Neuronal stem cell (in vitro differentiated cells): Measurements from ENCODE around the gene CNTN5.
"Not testable (repeated sequence)": the region's sequence is repeated elsewhere in the genome, so short reads cannot be mapped to it uniquely, and the experiment has no call there.

Experiments used
- DNase-seq: peaks from one replicate; pipeline ENCODE4 v3.0.0-alpha.2; 2013; ENCODE audit warnings: low spot score
- H2AFZ ChIP-seq: one replicate; pipeline ENCODE4 v1.6.1; 2013; ENCODE audit warnings: mild to moderate bottlenecking, low read length, inconsistent platforms
- H2AK5ac ChIP-seq: 2 replicates; pipeline ENCODE4 v1.6.1; 2013; ENCODE audit warnings: low read depth, mild to moderate bottlenecking, inconsistent platforms, low read length, moderate library complexity, mixed read lengths
- H2BK120ac ChIP-seq: 2 replicates; pipeline ENCODE4 v1.6.1; 2013; ENCODE audit warnings: low read depth, mild to moderate bottlenecking, inconsistent platforms, low read length, moderate library complexity, mixed read lengths
- H2BK12ac ChIP-seq: one replicate; pipeline ENCODE4 v1.6.1; 2013; ENCODE audit warnings: low read length, inconsistent platforms
- H2BK15ac ChIP-seq: 2 replicates; pipeline ENCODE4 v1.6.1; 2013; ENCODE audit warnings: mild to moderate bottlenecking, low read length, inconsistent platforms, mixed read lengths
- H2BK5ac ChIP-seq: one replicate; pipeline ENCODE4 v1.6.1; 2013; ENCODE audit warnings: inconsistent platforms, mild to moderate bottlenecking, low read length, moderate library complexity
- H3K14ac ChIP-seq: one replicate; pipeline ENCODE4 v1.6.1; 2013; ENCODE audit warnings: low read length, inconsistent platforms
- H3K18ac ChIP-seq: 2 replicates; pipeline ENCODE4 v1.6.1; 2013; ENCODE audit warnings: low read length, inconsistent platforms
- H3K23ac ChIP-seq: 2 replicates; pipeline ENCODE4 v1.6.1; 2013; ENCODE audit warnings: low read depth, mild to moderate bottlenecking, mixed read lengths, low read length, inconsistent platforms; ENCODE audit not compliant: poor library complexity
- H3K27ac ChIP-seq: replicated peaks from 3 replicates; pipeline ENCODE4 v1.5.1; 2013; ENCODE audit warnings: low read length, inconsistent platforms
- H3K27me3 ChIP-seq, 3 experiments: 2 replicates each; pipeline ENCODE4 v1.6.1; 2013; ENCODE audit warnings: low read length in 3 of 3, mild to moderate bottlenecking in 2 of 3, inconsistent platforms in 1 of 3, low read depth in 1 of 3, mixed read lengths in 1 of 3, moderate library complexity in 1 of 3; ENCODE audit not compliant: control insufficient read depth in 3 of 3, insufficient read depth in 3 of 3
- H3K36me3 ChIP-seq, 2 donors: replicated peaks in 1 of 2; 2 replicates each; pipeline ENCODE4 v1.6.1; 2013; ENCODE audit warnings: low read length in 2 of 2; ENCODE audit not compliant: control insufficient read depth in 2 of 2, insufficient read depth in 2 of 2
- H3K4ac ChIP-seq: 2 replicates; pipeline ENCODE4 v1.6.1; 2013; ENCODE audit warnings: inconsistent platforms, mild to moderate bottlenecking, low read length, moderate library complexity
- H3K4me1 ChIP-seq, 2 donors: 1 replicate in 1 of 2; 2 replicates in 1 of 2; pipeline ENCODE4 v1.6.1; 2013; ENCODE audit warnings: low read length in 2 of 2, low read depth in 1 of 2; ENCODE audit not compliant: control insufficient read depth in 2 of 2, insufficient read depth in 1 of 2
- H3K4me2 ChIP-seq: one replicate; pipeline ENCODE4 v1.6.1; 2013; ENCODE audit warnings: mild to moderate bottlenecking, low read length, inconsistent platforms; ENCODE audit not compliant: insufficient read depth, poor library complexity, severe bottlenecking
- H3K4me3 ChIP-seq, 2 donors: 2 replicates each; pipeline ENCODE4 v1.5.1; 2013; ENCODE audit warnings: low read length in 2 of 2, mild to moderate bottlenecking in 2 of 2, inconsistent platforms in 1 of 2, moderate library complexity in 1 of 2
- H3K79me1 ChIP-seq: one replicate; pipeline ENCODE4 v1.6.1; 2013; ENCODE audit warnings: low read depth, mild to moderate bottlenecking, inconsistent platforms, low read length, moderate library complexity
- H3K9ac ChIP-seq: one replicate; pipeline ENCODE4 v1.6.1; 2013; ENCODE audit warnings: mild to moderate bottlenecking, low read depth, low read length, inconsistent platforms; ENCODE audit not compliant: poor library complexity
- H3K9me3 ChIP-seq, 2 donors: replicated peaks in 1 of 2; 2 replicates each; pipeline versions ENCODE3 to v1.6.1; 2013; ENCODE audit warnings: low read length in 2 of 2, mild to moderate bottlenecking in 2 of 2, inconsistent platforms in 1 of 2, low read depth in 1 of 2, mixed read lengths in 1 of 2, moderate library complexity in 1 of 2; ENCODE audit not compliant: control insufficient read depth in 2 of 2, insufficient read depth in 1 of 2
- H4K8ac ChIP-seq: one replicate; pipeline ENCODE4 v1.6.1; 2013; ENCODE audit warnings: low read depth, mild to moderate bottlenecking, inconsistent platforms, low read length, moderate library complexity
- H4K91ac ChIP-seq: one replicate; pipeline ENCODE4 v1.6.1; 2013; ENCODE audit warnings: low read length, low read depth, mild to moderate bottlenecking, inconsistent platforms; ENCODE audit not compliant: poor library complexity
- WGBS, 2 donors: extraction: QIAGEN DNeasy Blood & Tissue Kit; methylation state at CpG; one replicate each; pipeline ENCODE4 v1.1.7; 2013; ENCODE audit warnings: missing lambda C conversion rate in 2 of 2, mixed read lengths in 1 of 2; ENCODE audit not compliant: insufficient read length in 2 of 2, insufficient replicate concordance in 1 of 2; ENCODE audit errors: extremely low coverage in 2 of 2; 5-methylcytosine and 5-hydroxymethylcytosine counted together

The CNTN5 gene

DNA sequence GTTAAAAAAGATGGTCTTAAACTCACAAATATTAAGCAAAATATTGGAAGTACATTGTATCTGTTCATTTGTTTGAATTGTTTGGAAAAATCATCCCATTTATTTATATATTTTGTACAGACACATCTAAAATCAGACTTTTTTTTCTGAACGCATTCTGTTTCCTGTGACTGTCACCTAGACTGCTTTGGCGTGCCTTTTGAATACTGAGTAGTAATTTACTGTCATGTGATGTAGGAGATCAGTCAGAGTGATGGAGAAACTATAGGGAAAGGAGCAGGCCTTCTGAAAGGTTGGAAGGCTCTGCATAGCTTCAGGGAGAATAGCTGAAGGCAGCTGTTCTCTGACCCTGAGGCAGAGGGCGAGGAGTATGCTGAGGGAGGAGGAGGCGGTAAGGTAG is 1214.3 kb downstream of the CNTN5 start:
- Histone ChIP-seq H3K23ac (no peak overlapping the region), H3K4me1 (no peaks in the 10 kb centered on the region), H3K14ac (no peak overlapping the region), H2AFZ (no peak overlapping the region), H3K18ac (no peak overlapping the region), H2AK5ac (no peak overlapping the region), H3K27ac (no peak overlapping the region), H3K36me3 (no peaks in the 10 kb centered on the region), H4K8ac (no peak overlapping the region), H3K27me3 (no peaks in the 10 kb centered on the region), H3K9me3 (peaks cover 0 to 1% of the 10 kb centered on the region in 2 donors), H2BK15ac (no peak overlapping the region), H4K91ac (no peak overlapping the region), H3K4ac (no peak overlapping the region), H3K9ac (no peak overlapping the region), H3K79me1 (no peaks in the 10 kb centered on the region), H2BK5ac (no peak overlapping the region), H3K4me3 (no peak overlapping the region), H2BK12ac (no peak overlapping the region), H3K4me2 (no peak overlapping the region), H2BK120ac (no peak overlapping the region)
- WGBS, 2 donors, result no CpG with 5 or more reads among the region's 4 CpGs
- DNase-seq, result no peak

DNA sequence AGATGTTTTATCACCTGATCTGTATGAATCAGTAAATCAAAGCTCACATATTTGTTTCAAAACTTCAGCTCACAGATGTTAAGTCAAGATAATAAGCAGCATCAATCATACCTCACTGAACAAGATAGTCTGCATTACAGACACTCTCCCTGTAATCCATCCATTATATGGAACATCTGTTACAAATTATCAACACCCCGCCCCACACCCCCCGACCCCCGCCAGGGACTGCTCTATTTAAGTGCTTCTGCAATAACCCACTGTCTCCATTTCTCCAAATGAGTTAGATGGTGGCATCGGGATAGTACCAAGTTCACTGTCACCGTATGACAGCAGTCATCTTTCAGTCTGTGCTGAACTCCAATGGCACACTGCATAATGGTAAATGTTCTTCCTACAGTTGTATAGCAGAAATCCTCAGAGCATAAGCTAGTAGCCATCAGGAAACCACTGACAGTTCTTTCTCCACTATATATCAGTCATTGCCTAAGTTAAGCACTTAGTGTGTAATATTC is 1219.3 kb downstream of the CNTN5 start:
- no peak overlapping the region for H3K4ac ChIP-seq
- WGBS, 2 donors, result no CpG with 5 or more reads among the region's 5 CpGs
- H3K27me3 ChIP-seq, result no peaks in the 10 kb centered on the region

DNA sequence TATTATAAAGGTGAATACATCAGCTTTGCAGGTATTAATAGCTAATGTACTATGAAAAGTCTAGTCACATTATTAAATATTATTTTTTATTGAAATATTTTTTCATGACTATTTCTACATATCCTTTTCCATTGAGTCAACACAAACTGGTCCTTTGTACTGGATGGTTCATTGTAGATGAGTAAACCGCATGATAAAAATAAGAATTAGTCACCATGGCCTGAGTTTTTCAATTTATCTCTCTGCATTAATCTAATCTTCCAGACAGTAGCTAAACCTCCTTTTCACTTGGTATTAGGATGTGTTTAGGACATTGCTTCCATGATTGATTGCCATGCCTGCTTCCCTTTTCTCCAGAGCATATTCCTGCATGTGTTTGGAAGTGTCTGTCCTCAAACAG is 1227.0 kb downstream of the CNTN5 start:
- Histone ChIP-seq H3K4me2 (no peak overlapping the region), H3K18ac (no peak overlapping the region), H3K4me1 (no peaks in the 10 kb centered on the region), H2BK5ac (no peak overlapping the region), H3K27me3 (no peaks in the 10 kb centered on the region), H2BK120ac (no peak overlapping the region), H3K23ac (no peak overlapping the region), H4K91ac (no peak overlapping the region), H2BK12ac (no peak overlapping the region), H3K27ac (no peak overlapping the region), H3K79me1 (no peaks in the 10 kb centered on the region), H3K4me3 (no peak overlapping the region), H4K8ac (no peak overlapping the region), H3K9ac (no peak overlapping the region), H3K4ac (no peak overlapping the region), H3K14ac (no peak overlapping the region), H3K9me3 (no peaks in the 10 kb centered on the region), H2AK5ac (no peak overlapping the region), H2BK15ac (no peak overlapping the region), H3K36me3 (no peaks in the 10 kb centered on the region), H2AFZ (no peak overlapping the region)
- WGBS, 2 donors, result no CpG with 5 or more reads among the region's 1 CpG
- no peak for DNase-seq

More for the DNA sequence above, 1219.3 kb downstream of the CNTN5 start:
- no peak overlapping the region for H2BK15ac ChIP-seq
- peaks cover 0 to 1% of the 10 kb centered on the region in 2 donors for H3K9me3 ChIP-seq
- H4K8ac ChIP-seq, result no peak overlapping the region
- H3K23ac ChIP-seq, result no peak overlapping the region
- no peak overlapping the region for H3K14ac ChIP-seq
- H3K4me2 ChIP-seq, result no peak overlapping the region
- no peak overlapping the region for H2AFZ ChIP-seq
- no peak overlapping the region for H2BK5ac ChIP-seq
- no peaks in the 10 kb centered on the region for H3K79me1 ChIP-seq
- no peak overlapping the region for H2AK5ac ChIP-seq
- H2BK120ac ChIP-seq, result no peak overlapping the region
- no peak overlapping the region for H3K18ac ChIP-seq
- H3K4me3 ChIP-seq, result no peak overlapping the region
- no peak overlapping the region for H2BK12ac ChIP-seq
- no peaks in the 10 kb centered on the region for H3K4me1 ChIP-seq
- no peak overlapping the region for H3K9ac ChIP-seq
- no peaks in the 10 kb centered on the region for H3K36me3 ChIP-seq
- DNase-seq, result no peak
- no peak overlapping the region for H3K27ac ChIP-seq
- no peak overlapping the region for H4K91ac ChIP-seq

DNA sequence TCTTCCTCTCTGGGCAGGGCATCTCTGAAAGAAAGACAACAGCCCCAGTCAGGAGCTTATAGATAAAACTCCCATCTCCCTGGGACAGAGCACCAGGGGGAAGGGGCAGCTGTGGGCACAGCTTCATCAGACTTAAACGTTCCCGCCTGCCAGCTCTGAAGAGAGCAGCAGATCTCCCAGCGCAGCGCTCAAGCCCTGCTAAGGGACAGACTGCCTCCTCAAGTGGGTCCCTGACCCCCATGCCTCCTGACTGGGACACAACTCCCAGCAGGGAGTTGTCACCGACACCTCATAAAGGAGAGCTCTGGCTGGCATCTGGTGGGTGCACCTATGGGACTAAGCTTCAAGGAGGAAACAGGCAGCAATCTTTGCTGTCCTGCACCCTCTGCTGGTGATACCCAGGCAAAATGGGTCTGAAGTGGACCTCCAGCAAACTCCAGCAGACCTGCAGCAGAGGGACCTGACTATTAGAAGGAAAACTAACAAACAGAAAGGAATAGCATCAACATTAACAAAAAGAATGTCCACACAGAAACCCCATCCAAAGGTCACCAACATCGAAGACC is 1236.6 kb downstream of the CNTN5 start:
- H2BK15ac ChIP-seq, H3K4me2 ChIP-seq, H3K23ac ChIP-seq, DNase-seq, H3K27me3 ChIP-seq, H3K9me3 ChIP-seq, H3K79me1 ChIP-seq, H4K8ac ChIP-seq, H3K27ac ChIP-seq, H2BK120ac ChIP-seq, H3K36me3 ChIP-seq, H3K4ac ChIP-seq, H2AK5ac ChIP-seq, H3K4me1 ChIP-seq, H3K9ac ChIP-seq, H4K91ac ChIP-seq, H2AFZ ChIP-seq, H2BK5ac ChIP-seq, H3K14ac ChIP-seq, H2BK12ac ChIP-seq: not testable (repeated sequence)
- no CpG with 5 or more reads among the region's 6 CpGs for WGBS, 2 donors
- Histone ChIP-seq H3K18ac (peak overlapping the region; percentile 28), H3K4me3 (peak overlapping the region in 1 of 2 donors; percentile 50)
